ENCODE measurements around the gene KMT2E.
"Not testable (repeated sequence)": the region's sequence is repeated elsewhere in the genome, so short reads cannot be mapped to it uniquely, and the experiment has no call there.

Gene KMT2E

DNA sequence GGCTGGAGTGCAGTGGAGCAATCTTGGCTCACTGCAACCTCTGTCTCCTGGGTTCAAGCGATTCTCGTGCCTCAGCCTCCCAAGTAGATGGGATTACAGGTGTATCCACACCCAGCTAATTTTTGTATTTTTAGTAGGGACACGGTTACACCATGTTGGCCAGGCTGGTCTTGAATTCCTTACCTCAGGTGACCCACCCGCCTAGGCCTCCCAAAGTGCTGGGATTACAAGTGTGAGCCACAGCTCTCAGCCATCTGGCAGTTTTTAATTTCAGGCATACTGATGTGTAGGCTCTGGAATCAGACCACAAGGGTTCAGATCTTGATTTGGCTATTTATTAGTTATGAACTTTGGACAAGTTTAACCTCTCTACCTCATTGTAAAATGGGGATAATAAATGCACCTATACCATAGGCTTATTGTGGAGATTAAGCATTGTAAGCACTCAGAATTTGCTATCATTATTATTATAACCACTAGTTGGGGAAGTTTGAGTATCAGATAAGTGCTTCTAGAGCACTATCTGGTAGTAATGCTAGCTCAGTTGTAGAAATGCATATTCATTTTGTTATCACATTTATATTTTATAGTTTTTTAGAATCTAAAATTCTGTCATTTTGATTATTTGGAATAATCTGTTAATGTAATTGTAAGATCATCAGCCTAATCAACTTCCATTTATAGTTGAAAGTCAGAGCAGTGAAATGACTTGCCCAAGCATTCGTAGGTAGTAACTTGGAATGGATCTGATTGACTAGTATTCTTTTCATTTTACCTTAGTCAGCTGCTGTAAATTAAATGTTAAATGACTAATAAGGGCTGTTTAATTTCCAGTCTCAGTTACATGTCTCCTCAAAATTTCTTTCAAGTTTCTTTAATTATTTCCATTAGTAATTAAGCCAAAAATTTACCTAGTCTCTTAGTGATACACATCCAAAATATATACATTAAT is 22.5 kb downstream of the KMT2E start:
- DNase-seq (ENCODE audit: low read depth, low spot score): no peak
- TF ChIP-seq EZH2 (IDR thresholded peaks at IDR 0.05) (no peak), POLR2AphosphoS5 (IDR thresholded peaks at IDR 0.05; ENCODE audit: borderline replicate concordance, low read depth, low read length) (no peak), FOXP2 (optimal IDR thresholded peaks at IDR 0.05; ENCODE audit: control extremely low read depth, extremely low read length, insufficient read depth) (no peak)
- H3K36me3 ChIP-seq (ENCODE audit: insufficient read depth, low read length): peaks cover 10% of the 10 kb centered on the region
- no peak overlapping the region for H3K9ac ChIP-seq (ENCODE audit: insufficient read length)
- 0 out of 2 replicates have a peak overlapping the region, but pooled peaks have one; percentile 31 for H3K27ac ChIP-seq
- H3K9me3 ChIP-seq (ENCODE audit: low read depth, low read length): no peaks in the 10 kb centered on the region
- no peak overlapping the region for H3K4me3 ChIP-seq

DNA sequence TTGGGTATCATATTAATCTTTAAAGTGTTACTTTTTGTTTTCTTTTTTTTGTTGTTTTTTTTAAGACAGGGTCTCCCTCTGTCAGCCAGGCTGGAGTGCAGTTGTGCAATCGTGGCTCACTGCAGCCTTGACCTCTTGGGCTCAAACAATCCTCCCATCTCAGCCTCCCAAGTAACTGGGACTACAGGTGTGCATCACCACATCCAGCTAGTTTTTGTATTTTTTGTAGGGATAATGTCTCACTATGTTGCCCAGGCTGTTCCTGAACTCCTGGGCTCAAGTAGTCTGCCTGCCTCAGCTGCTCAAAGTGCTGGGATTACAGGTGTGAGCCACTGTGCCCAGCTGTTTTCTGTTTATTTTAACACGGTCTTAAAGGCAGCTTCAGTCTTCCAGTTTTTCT is 23.3 kb downstream of the KMT2E start:
- Histone ChIP-seq H3K4me3 (no peak overlapping the region), H3K9me3 (ENCODE audit: low read depth, low read length) (no peaks in the 10 kb centered on the region), H3K9ac (ENCODE audit: insufficient read length) (no peak overlapping the region), H3K36me3 (ENCODE audit: insufficient read depth, low read length) (peaks cover 18% of the 10 kb centered on the region), H3K27ac (no peak overlapping the region)
- TF ChIP-seq POLR2AphosphoS5 (IDR thresholded peaks at IDR 0.05; ENCODE audit: borderline replicate concordance, low read depth, low read length): no peak
- no peak for TF ChIP-seq EZH2 (IDR thresholded peaks at IDR 0.05)
- no peak for TF ChIP-seq FOXP2 (optimal IDR thresholded peaks at IDR 0.05; ENCODE audit: control extremely low read depth, extremely low read length, insufficient read depth)
- no peak for DNase-seq (ENCODE audit: low read depth, low spot score)

DNA sequence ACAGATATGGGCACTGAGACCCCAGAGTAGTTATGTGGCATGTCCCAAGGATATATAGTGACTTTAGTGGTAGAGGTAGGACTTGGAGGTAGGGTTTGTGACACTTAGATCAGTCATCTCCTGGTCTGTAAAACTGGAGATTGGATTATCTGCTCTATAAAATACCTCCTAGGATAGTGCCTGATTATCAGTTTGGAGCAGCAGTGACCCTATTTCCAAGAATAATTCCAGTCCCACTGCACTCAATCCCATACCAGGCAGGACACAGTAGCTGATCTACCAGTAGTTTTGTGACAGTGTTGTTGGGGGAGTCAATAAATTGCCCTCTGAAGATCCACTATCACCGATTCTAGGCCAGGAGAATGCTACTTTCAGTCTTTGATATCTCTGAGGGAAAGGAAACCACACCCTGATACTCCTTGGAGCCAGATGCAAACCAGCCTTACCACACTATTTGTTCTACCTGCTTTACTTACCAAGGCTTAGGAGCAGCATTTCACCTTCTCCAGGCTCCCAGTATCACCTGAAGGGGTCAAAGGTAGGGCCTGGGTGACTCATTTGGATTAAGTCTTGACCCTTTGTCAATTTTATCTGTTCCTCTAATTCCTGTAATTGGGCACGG is 30.6 kb downstream of the KMT2E start:
- Histone ChIP-seq H3K9me3 (ENCODE audit: low read depth, low read length) (no peaks in the 10 kb centered on the region), H3K4me3 (no peak overlapping the region), H3K27ac (no peak overlapping the region), H3K9ac (ENCODE audit: insufficient read length) (no peak overlapping the region), H3K36me3 (ENCODE audit: insufficient read depth, low read length) (peaks cover 80% of the 10 kb centered on the region)
- DNase-seq (ENCODE audit: low read depth, low spot score): no peak
- TF ChIP-seq EZH2 (IDR thresholded peaks at IDR 0.05) (no peak), POLR2AphosphoS5 (IDR thresholded peaks at IDR 0.05; ENCODE audit: borderline replicate concordance, low read depth, low read length) (no peak), FOXP2 (optimal IDR thresholded peaks at IDR 0.05; ENCODE audit: control extremely low read depth, extremely low read length, insufficient read depth) (no peak)

DNA sequence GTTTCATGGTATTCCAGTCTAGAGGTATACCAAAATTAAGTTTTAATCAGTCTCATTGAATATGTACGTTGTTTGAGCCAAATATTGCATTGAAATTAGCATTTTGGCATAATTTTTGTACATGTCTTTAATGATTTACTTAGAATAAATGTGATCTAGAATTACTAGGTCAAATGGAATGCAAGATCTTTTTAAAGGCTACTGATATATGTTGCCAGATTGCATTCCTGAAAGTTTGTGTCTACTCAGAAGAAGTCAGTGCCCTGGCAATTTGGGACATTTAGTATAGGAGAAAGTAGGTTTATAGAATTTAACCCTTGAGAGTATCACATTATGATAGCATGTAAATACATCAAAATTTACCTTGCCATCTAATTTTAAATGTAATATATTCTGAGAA is 32.4 kb downstream of the KMT2E start:
- H3K9me3 ChIP-seq (ENCODE audit: low read depth, low read length): no peaks in the 10 kb centered on the region
- H3K27ac ChIP-seq: no peak overlapping the region
- no peak overlapping the region for H3K4me3 ChIP-seq
- TF ChIP-seq POLR2AphosphoS5 (IDR thresholded peaks at IDR 0.05; ENCODE audit: borderline replicate concordance, low read depth, low read length) (no peak), EZH2 (IDR thresholded peaks at IDR 0.05) (no peak), FOXP2 (optimal IDR thresholded peaks at IDR 0.05; ENCODE audit: control extremely low read depth, extremely low read length, insufficient read depth) (no peak)
- DNase-seq (ENCODE audit: low read depth, low spot score): no peak
- H3K9ac ChIP-seq (ENCODE audit: insufficient read length): no peak overlapping the region
- H3K36me3 ChIP-seq (ENCODE audit: insufficient read depth, low read length): peaks cover 70% of the 10 kb centered on the region

DNA sequence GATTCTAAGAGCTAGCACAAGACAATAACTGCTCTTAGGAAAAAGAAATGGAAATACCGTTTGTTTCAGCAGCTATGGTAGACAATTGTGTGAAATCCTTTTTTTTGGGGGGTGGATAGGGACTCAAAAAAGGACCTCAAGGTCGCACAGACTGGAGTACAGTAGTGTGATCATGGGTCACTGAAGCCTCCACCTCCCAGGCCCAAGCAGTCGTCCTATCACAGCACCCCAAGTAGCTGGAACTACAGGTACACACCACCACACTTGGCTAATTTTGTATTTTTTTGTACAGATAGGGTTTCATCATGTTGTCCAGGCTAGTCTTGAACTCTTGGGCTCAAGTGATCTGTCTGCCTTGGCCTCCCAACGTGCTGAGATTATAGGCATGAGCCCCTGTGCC is 33.9 kb downstream of the KMT2E start:
- DNase-seq (ENCODE audit: low read depth, low spot score): no peak
- TF ChIP-seq POLR2AphosphoS5 (IDR thresholded peaks at IDR 0.05; ENCODE audit: borderline replicate concordance, low read depth, low read length): no peak
- no peak for TF ChIP-seq EZH2 (IDR thresholded peaks at IDR 0.05)
- no peak for TF ChIP-seq FOXP2 (optimal IDR thresholded peaks at IDR 0.05; ENCODE audit: control extremely low read depth, extremely low read length, insufficient read depth)
- Histone ChIP-seq H3K9ac (ENCODE audit: insufficient read length) (no peak overlapping the region), H3K27ac (no peak overlapping the region), H3K36me3 (ENCODE audit: insufficient read depth, low read length) (peaks cover 63% of the 10 kb centered on the region), H3K9me3 (ENCODE audit: low read depth, low read length) (no peaks in the 10 kb centered on the region), H3K4me3 (no peak overlapping the region)

DNA sequence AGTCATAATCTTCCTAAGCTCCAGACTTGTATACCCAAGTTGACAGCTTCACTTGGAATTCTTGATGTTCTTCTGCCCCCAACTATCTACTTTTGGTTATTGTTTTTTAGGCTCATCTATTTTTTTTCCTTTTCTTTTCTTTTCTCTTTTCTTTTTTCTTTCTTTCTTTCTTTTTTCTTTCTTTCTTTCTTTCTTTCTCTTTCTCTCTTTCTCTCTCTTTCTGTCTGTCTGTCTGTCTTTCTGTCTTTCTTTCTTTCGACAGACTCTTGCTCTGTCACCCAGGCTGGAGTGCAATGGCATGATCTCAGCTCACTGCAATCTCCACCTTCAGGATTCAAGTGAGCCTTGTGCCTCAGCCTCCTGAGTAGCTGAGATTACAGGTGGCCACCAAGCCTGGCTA is 36.5 kb downstream of the KMT2E start:
- no peak for DNase-seq (ENCODE audit: low read depth, low spot score)
- TF ChIP-seq POLR2AphosphoS5 (IDR thresholded peaks at IDR 0.05; ENCODE audit: borderline replicate concordance, low read depth, low read length) (no peak), EZH2 (IDR thresholded peaks at IDR 0.05) (no peak), FOXP2 (optimal IDR thresholded peaks at IDR 0.05; ENCODE audit: control extremely low read depth, extremely low read length, insufficient read depth) (no peak)
- Histone ChIP-seq H3K27ac (no peak overlapping the region), H3K4me3 (no peak overlapping the region), H3K9me3 (ENCODE audit: low read depth, low read length) (no peaks in the 10 kb centered on the region), H3K9ac (ENCODE audit: insufficient read length) (no peak overlapping the region), H3K36me3 (ENCODE audit: insufficient read depth, low read length) (peaks cover 43% of the 10 kb centered on the region)

DNA sequence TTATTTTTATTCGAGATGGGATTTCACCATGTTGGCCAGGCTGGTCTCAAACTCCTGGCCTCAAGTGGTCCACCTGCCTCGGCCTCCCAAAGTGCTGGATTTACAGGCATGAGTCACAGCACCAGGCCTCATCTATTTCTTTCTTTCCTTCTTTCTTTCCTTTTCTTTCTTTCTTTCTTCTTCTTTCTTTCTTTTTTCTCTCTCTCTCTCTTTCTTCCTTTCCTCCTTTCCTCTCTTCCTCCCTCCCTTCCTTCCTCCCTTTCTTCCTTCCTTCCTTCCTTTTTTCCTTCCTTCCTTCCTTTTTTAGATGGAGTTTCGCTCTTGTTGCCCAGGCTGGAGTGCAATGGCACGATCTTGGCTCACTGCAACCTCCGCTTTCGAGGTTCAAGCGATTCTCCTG is 36.9 kb downstream of the KMT2E start:
- not testable (repeated sequence) for H3K27ac ChIP-seq; H3K9ac ChIP-seq (ENCODE audit: insufficient read length); DNase-seq (ENCODE audit: low read depth, low spot score); H3K4me3 ChIP-seq; H3K9me3 ChIP-seq (ENCODE audit: low read depth, low read length)
- peaks cover 43% of the 10 kb centered on the region for H3K36me3 ChIP-seq (ENCODE audit: insufficient read depth, low read length)

DNA sequence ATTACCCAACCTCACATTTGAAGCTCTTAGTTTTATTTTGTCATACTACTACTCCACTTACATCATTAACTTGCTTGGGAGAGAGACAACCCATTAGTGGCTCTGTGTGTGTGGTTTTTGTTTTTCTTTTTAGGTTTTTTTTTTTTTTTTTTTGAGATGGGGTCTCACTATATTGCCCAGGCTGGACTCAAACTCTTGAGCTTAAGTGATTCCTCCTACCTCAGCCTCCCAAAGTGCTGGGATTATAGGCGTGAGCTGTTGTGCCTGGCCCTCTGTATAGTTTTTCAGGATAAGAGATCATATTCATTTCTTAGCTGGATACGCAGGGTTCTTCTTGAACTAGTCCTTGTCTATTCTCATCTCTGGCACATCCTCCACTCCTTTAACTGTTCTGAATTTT is 41.1 kb downstream of the KMT2E start:
- no peak for DNase-seq (ENCODE audit: low read depth, low spot score)
- Histone ChIP-seq H3K4me3 (no peak overlapping the region), H3K36me3 (ENCODE audit: insufficient read depth, low read length) (peaks cover 34% of the 10 kb centered on the region), H3K27ac (no peak overlapping the region), H3K9me3 (ENCODE audit: low read depth, low read length) (no peaks in the 10 kb centered on the region), H3K9ac (ENCODE audit: insufficient read length) (no peak overlapping the region)
- TF ChIP-seq EZH2 (IDR thresholded peaks at IDR 0.05) (no peak), FOXP2 (optimal IDR thresholded peaks at IDR 0.05; ENCODE audit: control extremely low read depth, extremely low read length, insufficient read depth) (no peak), POLR2AphosphoS5 (IDR thresholded peaks at IDR 0.05; ENCODE audit: borderline replicate concordance, low read depth, low read length) (no peak)

Data from SK-N-MC (cell line).